Stimulated activated CD4-positive, alpha-beta T cell treated with anti-CD3 and anti-CD28 coated beads, Interleukin-1b, Interleukin-23, amount 100 ng/mL, for 24 hours (primary cell): ENCODE data around the gene INCENP.
"Not testable (repeated sequence)": the region's sequence is repeated elsewhere in the genome, so short reads cannot be mapped to it uniquely, and the experiment has no call there.

Experiments
- DNase-seq, 4 experiments: peaks; one replicate each; pipeline ENCODE4 v3.0.0-alpha.2; 2020; ENCODE audit warnings: low read depth in 4 of 4, low spot score in 1 of 4

INCENP gene

DNA sequence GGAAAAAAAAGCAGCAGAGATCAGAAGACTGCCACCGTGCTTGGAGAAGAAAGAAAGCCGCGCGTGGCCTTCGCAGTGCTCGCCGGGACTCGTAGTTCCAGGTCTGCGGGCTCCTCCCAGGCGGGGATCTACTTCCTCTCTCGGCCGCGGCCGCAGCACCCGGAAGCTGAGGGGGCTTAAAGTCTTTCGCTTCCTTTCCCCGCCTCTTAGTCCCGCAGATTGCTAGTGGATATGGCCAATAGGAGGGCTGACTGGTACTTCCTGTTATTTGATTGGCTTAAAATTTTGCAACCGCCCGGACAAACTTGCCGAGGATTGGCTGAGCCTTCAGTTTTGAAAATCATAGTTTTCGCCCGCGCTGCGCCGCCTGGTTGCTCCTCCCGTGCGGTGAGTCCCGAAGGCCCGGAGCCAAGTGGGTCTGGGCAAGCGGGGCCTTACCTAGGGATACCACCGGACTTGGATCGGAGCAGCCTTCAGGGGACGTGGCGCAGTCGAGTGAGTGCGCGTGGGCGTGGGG lies at the start of gene INCENP:
Gene INCENP, plus strand, starts transcription at position 343 of the 517 bp plus-strand sequence. CDS start 4,151 bp downstream, outside the sequence.
- peak; percentile 79 to 93 (median 84) for DNase-seq

DNA sequence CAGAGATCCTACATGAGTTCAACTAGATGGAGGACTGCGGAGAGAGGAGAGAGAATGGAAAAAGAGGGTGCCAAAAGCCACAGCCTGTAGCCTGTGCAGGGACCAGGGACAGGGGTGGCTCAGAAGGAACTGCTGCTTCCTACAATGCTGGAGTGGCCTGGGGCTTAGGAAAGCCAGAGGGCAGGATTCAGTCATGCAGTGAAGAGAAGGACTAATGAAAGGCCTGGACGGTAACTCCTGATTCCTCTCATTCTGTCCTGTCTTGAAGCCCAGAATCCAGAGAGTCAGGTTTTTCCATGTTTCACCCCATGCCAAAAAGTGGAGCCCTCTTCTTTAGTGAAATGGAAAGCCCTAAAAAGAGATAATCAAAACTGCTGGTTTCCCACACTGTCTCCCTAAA lies 48.4 kb upstream of the INCENP start:
- DNase-seq, result no peak

DNA sequence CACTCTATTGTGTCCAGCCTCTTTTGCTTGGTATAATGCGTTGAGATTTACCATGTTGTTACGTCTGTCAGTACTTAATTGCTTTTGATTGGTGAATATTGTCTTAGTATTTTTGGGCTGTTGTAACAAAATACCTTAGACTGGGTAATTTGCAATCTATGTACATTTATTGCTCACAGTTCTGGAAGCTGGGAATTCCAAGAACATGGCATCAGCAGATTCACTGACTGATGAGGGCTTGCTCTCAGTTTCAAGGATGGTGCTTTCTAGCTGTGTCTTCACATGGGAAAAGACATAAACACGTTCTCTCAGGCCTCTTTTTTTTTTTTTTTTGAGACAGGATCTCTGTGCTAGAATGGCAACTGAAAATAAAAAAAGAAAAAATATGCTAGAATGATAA lies 46.7 kb upstream of the INCENP start:
- DNase-seq, result no peak

DNA sequence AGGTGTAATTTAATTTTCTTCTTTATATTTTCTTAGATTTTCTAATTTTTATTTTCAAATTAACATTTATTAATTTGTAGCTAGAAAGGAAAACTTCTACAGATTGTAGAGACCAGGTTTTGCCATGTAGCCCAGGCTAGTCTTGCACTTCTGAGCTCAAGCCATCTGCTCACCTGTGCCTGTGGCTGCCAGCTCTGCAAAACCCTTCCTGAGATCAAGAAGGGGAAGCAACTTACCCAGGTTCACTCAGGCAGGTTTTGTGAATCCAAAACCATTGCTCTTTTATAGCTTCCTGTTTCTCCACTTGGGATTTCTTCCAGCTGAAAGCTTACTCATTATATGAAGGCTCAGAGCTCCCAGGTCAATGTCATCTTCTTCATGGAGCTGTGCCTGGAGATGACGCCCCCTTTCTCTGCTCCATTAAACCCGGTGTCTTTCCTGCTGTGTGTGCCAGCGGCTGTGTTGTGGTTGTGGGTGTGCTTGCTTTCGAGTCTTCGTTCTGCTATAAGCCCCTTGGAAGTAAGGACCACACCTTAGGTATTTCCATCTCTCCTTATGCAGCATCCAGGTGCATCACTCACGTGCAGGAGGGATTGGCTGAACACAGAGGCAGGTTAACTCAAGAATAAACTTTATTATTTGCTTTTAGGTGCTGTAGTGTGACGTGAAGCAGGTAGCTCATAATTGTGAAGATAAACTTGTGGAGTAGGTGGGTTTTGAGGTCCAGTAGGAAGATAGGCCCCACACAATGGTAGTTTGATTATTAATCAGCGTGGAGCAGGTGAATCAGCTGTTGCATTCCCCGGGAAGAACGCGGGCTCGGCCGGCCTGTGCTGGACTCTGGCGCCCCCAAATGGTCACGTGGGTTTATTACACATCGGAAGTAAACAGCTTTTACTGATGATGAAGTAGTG lies 42.2 kb upstream of the INCENP start:
- DNase-seq, result peak; percentile 62 to 75 (median 69)

DNA sequence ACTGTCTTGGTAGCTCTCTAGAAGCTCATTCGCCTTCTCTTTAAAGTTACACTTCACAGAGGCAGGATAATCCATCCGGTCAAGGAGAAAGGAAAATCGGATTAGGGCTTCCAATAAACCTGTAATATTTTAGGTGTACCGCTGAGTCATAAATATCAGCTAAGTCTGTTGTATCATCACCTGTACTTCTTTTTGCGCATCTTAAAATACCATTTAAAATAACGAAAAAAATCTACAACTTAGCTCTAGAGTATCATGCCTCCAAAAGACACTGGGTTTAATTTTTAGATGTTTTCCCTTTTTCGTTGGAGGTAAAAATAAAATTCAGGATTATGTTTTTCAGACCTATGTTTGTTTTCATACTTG lies 41.5 kb upstream of the INCENP start:
- no peak for DNase-seq

DNA sequence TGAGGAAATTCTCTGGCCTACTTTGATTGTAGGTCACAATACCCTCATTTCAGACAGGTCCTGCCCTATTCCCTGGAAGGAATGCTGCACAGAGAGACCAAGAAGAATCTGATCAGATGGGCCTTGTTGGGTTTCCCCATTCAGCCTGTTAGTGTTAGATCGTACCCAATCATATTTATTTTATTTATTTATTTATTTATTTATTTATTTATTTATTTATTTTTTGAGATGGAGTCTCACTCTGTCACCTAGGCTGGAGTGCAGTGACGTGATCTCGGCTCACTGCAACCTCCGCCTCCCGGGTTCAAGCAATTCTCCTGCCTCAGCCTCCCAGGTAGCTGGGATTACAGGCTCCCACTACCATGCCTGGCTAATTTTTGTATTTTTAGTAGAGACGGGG lies 39.0 kb upstream of the INCENP start:
- DNase-seq, result not testable (repeated sequence)

DNA sequence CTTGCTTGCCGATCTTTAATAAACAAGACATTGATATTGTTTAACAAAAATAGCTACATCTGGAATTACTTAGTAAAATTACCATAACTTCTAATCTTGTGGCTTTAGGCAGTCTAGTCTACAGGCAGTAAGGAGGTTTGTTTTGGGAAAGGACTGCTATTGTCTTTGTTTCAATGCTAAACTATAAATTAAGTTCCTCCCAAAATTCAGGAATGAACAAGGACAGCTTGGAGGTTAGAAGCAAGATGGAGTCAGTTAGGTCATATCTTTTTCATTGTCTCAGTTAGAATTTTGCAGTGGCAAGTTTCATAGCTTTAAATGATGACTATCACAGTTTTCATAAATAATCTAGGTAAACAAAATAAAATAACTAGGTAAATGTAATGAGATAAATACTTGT lies 36.1 kb upstream of the INCENP start:
- DNase-seq, result no peak

DNA sequence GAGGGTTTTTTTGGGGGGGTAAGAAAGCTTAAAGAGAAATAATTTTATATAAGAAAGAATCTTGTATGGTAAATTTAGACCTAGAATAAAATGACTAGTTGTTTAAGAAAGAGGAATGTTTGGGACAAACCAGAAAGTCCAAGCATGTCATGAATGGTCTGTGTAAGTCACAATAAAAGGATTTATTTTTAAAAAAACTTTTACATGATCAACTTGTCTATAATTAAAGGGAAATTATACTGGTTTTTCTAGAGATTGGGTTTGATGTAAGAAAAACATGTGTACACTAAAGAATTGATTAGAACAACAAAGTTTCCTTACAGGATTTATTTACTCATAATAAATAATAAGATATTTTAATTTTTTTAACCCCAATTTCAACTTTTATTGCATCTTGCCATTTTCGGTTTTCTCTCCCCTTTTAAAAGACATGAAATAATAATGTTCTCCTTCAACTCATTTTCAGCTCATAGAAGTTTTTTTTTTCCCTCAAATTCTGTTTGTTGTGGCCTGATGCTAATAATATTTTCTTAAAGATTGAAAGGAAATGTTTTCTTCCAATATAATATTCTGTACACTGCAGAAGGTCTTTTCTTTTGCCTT lies 35.4 kb upstream of the INCENP start:
- DNase-seq, result no peak

DNA sequence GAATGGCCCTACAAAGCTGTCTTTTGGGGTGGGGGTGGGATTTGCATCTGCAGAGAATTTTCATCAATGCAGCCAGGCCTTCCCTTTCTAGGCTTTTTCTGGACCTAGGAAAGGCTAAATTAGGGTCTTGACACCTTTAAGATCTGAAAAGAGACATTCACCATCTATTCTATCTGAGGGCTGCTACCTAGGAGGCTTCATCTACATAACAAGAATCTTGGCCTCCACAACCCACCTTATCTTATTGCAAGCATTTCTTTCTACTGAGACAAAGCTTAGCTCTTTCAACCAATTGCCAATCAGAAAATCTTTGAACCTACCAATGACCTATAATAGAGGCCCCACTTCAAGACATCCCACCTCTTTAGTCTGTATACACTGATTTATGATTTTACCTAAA lies 20.7 kb upstream of the INCENP start:
- no peak for DNase-seq

DNA sequence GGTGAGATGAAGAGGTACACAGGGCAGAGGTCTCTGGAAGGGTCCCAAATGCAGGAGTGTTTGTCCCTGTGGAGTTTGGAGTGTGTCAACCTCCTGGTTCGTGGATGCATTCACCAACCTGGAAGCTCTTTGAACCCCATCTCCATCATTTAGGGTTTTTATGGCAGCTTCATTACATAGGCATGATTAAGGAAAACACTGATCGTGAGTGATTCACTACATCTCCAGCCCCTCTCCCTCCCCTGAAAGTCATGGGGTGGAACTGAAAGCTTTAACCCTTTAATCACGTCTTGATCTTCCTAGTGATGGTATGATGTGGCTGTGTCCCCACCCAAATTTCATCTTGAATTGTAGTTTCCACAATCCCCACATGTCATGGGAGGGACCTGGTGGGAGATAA lies 19.8 kb upstream of the INCENP start:
- no peak for DNase-seq

DNA sequence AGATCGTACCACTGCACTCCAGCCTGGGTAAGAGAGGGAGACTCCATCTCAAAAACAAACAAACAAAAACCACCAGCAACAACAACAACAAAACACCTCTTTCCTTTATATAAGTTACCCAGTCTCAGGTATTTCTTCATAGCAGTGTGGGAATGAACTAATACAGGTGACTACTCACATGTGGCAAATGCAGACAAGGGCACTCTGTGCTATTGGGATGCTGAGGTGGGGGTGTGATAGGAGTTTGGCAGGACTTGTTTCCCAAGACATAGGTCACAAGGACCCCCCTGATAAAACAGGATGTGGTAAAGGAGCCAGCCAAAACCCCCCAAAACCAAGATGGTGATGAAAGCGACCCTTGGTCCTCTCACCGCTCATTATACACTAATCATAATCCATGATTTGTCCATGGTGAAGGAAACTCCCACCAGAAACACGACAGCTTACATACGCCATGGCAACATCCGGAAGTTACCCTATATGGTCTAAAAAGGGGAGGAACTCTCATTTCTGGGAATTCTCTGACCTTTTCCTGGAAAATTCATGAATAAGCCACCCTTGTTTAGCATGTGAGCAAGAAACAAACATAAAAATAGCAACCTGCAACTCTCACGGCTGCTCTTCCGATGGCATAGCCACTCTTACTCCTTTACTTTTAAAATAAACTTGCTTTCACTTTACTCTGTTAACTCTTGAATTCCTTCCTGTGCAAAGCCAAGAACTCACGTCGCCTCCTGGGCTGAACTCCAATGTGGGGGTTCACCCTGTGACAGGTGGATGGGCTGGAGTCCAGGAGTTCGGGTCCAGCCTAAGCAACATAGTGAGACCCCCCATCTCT lies 18.8 kb upstream of the INCENP start:
- no peak for DNase-seq

DNA sequence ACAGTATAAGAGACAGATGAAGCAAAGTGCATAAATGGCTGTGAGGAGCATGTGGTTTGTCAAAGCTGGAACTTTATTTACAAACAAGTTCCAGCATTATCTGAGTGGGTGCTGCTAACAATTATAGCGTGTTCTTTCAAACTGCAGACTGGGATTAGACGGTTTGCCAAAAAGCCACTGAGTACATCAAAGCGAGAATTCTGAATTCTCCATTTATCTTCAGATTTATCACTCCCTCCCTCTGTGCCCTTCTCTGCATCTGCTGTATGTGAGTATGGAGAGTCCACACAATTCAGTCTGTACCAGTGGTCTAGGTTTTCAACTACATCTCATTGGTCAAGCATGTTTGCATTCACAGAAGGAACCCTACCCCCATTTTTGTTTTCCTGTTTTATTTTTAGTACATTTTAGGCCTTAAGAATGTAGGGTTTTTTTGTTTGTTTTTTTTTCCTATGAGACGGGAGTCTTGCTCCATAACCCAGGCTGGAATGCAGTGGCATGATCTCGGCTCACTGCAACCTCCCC lies 18.1 kb upstream of the INCENP start:
- DNase-seq, result no peak

DNA sequence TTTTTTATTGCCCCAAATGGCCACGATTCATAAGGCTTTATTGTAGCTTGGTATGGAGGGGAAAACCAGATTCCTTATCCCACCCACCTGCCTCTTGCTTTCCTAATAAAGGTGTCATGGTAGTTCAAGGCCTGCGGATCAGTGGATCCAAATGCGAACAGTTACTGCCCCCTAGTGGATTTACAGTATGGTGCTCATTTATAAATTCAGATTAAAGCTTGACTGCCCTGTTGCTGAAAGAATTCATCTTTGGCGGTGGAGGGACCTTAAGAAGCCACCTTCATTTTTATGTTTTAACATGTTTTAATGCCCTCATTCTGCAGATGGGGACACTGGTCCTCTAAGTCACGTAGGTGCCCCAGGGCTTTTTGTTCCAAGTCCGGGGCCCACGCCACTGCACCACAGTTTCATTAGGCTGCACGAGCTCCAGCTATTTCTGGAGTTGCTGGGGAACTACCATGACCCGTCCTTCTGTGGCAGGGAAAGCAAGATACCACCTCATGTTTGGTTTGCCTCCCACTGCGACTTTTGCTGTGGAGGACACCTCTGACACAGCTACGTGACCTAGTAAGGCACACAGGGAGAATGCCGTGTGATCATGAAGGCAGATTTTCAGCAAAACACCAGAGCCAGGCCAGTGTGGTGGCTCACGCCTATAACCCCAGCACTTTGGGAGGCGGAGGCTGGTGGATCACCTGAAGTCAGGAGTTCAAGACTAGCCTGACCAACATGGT lies 15.6 kb upstream of the INCENP start:
- DNase-seq, result no peak

DNA sequence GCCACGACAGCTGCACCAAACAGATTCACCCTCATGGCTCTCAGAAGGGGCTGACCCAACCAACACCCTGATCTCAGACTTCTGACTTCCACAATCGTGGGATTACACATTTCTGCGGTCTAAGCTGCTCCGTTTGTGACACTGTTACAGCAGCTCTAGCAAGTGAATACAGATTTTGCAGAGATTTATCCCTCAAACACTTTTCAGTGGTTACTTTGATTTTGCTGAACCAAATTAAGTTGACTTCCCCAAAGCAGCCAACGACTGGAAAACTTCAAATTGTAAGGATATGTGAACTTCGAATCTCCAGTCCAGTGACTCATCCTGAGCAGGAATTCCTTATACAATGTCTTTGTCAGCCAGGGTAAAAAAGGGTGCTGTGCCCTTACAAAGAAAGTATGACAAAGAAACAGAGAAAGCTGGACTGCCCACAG lies 14.8 kb upstream of the INCENP start:
- no peak for DNase-seq

DNA sequence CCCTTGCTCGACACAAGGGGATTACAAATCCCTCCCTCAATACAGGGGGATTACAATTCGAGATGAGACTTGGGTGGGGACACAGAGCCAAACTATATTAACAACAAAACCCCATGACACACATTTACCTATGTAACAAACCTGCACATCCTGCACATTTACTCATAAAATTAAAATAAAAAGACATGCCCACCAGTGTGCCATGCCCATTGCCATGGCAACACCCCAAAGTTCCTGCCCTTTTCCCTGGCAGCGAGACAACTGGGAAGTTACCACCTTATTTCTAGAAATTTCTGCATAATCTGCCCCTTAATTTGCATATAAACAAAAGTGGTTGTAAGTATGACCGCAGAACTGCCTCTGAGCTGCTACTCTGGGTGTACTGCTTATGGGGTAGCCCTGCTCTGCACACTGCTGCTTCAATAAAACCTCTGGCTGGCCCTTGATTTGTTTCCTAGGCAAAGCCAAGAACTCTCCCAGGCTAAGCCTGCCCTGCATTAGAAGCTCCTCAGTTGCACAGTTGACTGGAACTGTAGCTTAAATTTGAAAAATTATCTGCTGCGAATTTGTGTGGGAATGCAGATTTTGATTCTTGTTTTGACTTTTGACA lies 8.6 kb upstream of the INCENP start:
- DNase-seq, result no peak

DNA sequence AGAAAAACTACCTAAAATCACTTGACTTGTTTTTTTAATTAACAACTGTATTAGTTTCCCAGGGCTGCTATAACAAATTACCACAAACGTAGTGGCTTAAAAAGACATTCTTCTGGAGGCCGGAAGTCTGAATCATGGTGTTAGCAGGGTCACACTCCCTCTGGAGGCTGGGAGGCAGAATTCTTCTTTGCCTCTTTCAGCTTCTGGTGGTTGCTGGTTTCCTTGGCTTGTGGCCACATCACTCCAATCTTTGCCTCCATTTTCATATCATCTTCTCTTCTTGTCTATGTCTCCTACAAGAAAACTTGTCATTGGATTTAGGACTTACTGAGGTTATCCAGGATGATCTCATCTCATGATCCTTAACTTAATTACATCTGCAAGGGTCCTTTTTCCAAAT lies 7.4 kb upstream of the INCENP start:
- no peak for DNase-seq

DNA sequence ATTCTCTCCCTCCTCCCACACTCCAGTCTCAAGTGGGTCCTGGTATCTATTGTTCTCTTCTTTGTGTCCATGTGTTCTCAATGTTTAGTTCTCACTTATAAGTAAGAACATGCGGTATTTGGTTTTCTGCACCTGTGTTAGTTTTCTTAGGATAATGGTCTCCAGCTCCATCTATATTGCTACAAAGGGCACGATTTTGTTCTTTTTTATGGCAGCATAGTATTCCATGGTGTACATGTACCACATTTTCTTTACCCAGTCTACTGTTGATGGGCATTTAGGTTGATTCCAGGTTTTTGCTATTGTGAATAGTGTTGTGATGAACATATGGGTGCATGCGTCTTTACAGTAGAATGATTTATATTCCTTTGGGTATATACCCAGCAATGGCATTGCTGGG lies 4.2 kb upstream of the INCENP start:
- no peak for DNase-seq

DNA sequence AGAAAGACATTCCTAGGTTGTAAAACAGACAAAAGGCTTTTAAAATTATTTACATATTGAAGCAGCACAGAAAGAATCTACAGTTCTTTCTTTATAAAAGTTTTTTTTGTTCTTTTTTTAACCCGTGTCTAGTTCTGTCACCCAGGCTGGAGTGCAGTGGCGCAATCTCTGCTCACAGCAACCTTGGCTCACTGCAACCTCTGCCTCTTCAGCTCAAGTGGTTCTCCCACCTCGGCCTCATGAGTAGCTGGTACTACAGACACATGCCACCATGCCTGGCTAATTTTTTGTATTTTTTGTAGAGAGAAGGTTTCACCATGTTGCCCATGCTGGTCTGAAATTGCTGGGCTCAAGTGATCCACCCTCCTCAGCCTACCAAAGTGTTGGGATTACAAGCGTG lies 3.8 kb upstream of the INCENP start:
- no peak for DNase-seq

DNA sequence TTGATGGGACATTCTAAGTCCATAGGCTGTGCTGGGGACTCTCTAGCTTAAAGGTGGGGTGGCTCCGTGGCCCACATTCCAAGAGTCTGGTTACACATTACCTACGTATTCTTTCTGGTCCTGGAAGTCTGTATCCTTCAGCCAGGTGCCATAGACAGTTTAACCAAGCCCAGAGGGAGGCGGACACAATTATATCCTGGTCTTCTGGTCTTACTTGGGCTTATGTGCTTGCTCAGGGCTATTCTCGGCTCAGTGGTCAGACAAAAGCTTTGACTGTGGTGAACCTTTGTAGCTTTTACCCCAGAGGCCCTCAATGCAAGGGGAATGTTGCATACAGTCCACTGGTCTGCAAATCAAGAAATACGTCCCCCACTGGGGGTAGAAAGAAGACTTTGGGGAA lies 3.4 kb upstream of the INCENP start:
- DNase-seq, result no peak

DNA sequence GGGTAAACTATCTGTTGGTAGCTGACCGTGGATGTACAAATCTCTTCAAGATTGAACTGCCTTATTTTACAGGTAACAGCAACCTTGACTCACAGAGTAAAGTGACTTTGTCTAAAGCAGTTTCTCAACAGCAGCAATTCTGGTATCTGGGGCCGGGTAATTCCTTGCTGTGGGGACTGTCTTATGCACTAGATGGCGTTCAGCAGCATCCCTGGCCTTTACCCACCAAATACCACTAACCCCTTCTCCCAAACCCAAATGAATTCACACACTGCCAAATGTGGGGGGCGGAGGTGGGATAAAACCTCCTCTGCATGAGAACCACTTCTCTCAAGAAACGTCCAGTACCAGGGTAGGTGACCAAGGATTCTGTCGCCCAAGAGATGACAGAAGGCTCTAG lies 1.7 kb upstream of the INCENP start:
- DNase-seq, result no peak
